ENCODE measurements around the gene KSR1. TPM values are rescaled to one million over a fixed set of nuclear protein-coding genes. Genes with fewer than 3 reads are reported as not detected.

KSR1 gene
- total and polyA plus RNA-seq, 2 of the 8 experiments (the other 6 are each of a cell fraction or from before 2014, with no cell fraction given) = 14.1 to 34.7 TPM

GRCh38 chr17:27618417-27618816 lies 162.2 kb downstream of the KSR1 start:
- H3K79me1 ChIP-seq (ENCODE audit: low read depth, low read length) = no peaks in the 10 kb centered on the region
- POLR2A ChIA-PET (ENCODE audit: partially characterized antibody) = no interaction called here
- H2BK12ac ChIP-seq (ENCODE audit: low read depth, low read length) = no peak overlapping the region
- CTCF ChIA-PET (ENCODE audit: partially characterized antibody) = interaction anchor here (0.8 to 3.5 kb wide), 10 partner anchors 9 to 142 kb away, joined by 3 to 16 read pairs (median 4); no protein-coding TSS in a partner anchor
- no peak overlapping the region for H2AK5ac ChIP-seq (ENCODE audit: low read depth, low read length)
- H3K23me2 ChIP-seq (ENCODE audit: low read depth, low read length) = no peaks in the 10 kb centered on the region
- H3K18ac ChIP-seq (ENCODE audit: extremely low read depth, low read length) = no peak overlapping the region
- no peak overlapping the region for H4K91ac ChIP-seq (replicated peaks; ENCODE audit: insufficient read length, low read length)
- H3K9me3 ChIP-seq (ENCODE audit: insufficient read depth in 2 of 2, low read depth in 1 of 2, low read length in 1 of 2) = no peaks in the 10 kb centered on the region
- H2BK15ac ChIP-seq (ENCODE audit: low read length) = no peak overlapping the region
- DNase-seq (ENCODE audit: low read depth in 1 of 2, low spot score in 2 of 2) (no peak), FAIRE-seq (no peak)
- no peak overlapping the region for H2BK5ac ChIP-seq (ENCODE audit: low read depth, low read length)
- no peak overlapping the region for H2BK20ac ChIP-seq (ENCODE audit: low read length)
- H3K79me2 ChIP-seq (ENCODE audit: control insufficient read depth in 1 of 2, insufficient read depth in 2 of 2, low read length in 2 of 2) = no peaks in the 10 kb centered on the region
- H2BK120ac ChIP-seq (replicated peaks; ENCODE audit: low read depth, low read length) = no peak overlapping the region
- TF ChIP-seq NANOG (IDR thresholded peaks at IDR 0.05; ENCODE audit: insufficient read depth, low read depth, low read length, poor library complexity, severe bottlenecking) (no peak), SIX5 (IDR thresholded peaks at IDR 0.05; ENCODE audit: low read depth, low read length) (no peak), RFX5 (IDR thresholded peaks at IDR 0.05; ENCODE audit: borderline replicate concordance, low read depth, low read length) (no peak), BCL11A (IDR thresholded peaks at IDR 0.05; ENCODE audit: low read depth in 2 of 2, low read length in 2 of 2) (no peak), SP4 (IDR thresholded peaks at IDR 0.05; ENCODE audit: low read length) (no peak), GABPA (IDR thresholded peaks at IDR 0.05; ENCODE audit: borderline replicate concordance, insufficient read depth, low read length) (no peak), RBBP5 (IDR thresholded peaks at IDR 0.05; ENCODE audit: borderline replicate concordance, low read depth, low read length) (no peak), BRCA1 (IDR thresholded peaks at IDR 0.05; ENCODE audit: low read depth, low read length) (no peak), POLR2AphosphoS5 (IDR thresholded peaks at IDR 0.05; ENCODE audit: low read depth, low read length) (no peak), BACH1 (IDR thresholded peaks at IDR 0.05; ENCODE audit: low read length) (no peak), RXRA (IDR thresholded peaks at IDR 0.05; ENCODE audit: insufficient read depth, low read depth, low read length) (no peak), JUND (IDR thresholded peaks at IDR 0.05; ENCODE audit: low read length) (no peak), EZH2 (IDR thresholded peaks at IDR 0.05; ENCODE audit: low read depth, low read length, severe bottlenecking) (no peak)
- H4K8ac ChIP-seq (ENCODE audit: extremely low read depth, insufficient read depth, low read length) = no peak overlapping the region
- no peak overlapping the region for H3K4me3 ChIP-seq (ENCODE audit: extremely low read depth in 1 of 4, insufficient read depth in 2 of 4, low read depth in 3 of 4, low read length in 4 of 4)
- no peak overlapping the region for H3K4ac ChIP-seq (replicated peaks; ENCODE audit: insufficient read length, low read depth, low read length)
- H3K36me3 ChIP-seq (ENCODE audit: control insufficient read depth in 2 of 4, insufficient read depth in 4 of 4, low read length in 3 of 4) = peaks cover 8 to 15% (median 14%) of the 10 kb centered on the region in 4 experiments; a peak in 5 of 8 replicates
- no peak overlapping the region for H3K9ac ChIP-seq (replicated peaks in 1 of 4; ENCODE audit: extremely low read depth in 1 of 4, low read depth in 3 of 4, low read length in 3 of 4)
- H3K14ac ChIP-seq (ENCODE audit: insufficient read length) = no peak overlapping the region
- peaks cover 0 to 2% of the 10 kb centered on the region in 2 experiments for H4K20me1 ChIP-seq (replicated peaks in 1 of 2; ENCODE audit: control insufficient read depth in 1 of 2, insufficient read depth in 2 of 2, low read length in 2 of 2)
- no peaks in the 10 kb centered on the region for H3K27me3 ChIP-seq (replicated peaks in 1 of 4; ENCODE audit: control insufficient read depth in 3 of 4, extremely low read depth in 1 of 4, insufficient read depth in 3 of 4, low read length in 3 of 4)
- H3K27ac ChIP-seq (ENCODE audit: low read depth, low read length) = no peak overlapping the region
- no peak overlapping the region for H3K56ac ChIP-seq (replicated peaks; ENCODE audit: insufficient read length, low read depth, low read length)
- H4K5ac ChIP-seq (ENCODE audit: insufficient read length, low read depth, low read length) = no peak overlapping the region
- H3K4me1 ChIP-seq (replicated peaks in 1 of 4; ENCODE audit: control insufficient read depth in 3 of 4, insufficient read depth in 4 of 4, low read length in 3 of 4) = no peaks in the 10 kb centered on the region
- no peak overlapping the region for H3K4me2 ChIP-seq (ENCODE audit: insufficient read depth in 1 of 2, low read depth in 2 of 2, low read length in 2 of 2)
- 95% methylated on average over 8 of the region's 8 CpGs; no CpG with 5 or more reads in 1 of the 2 experiments for whole genome bisulfite sequencing, 2 experiments (ENCODE audit: extremely low coverage in 1 of 2, insufficient coverage in 1 of 2, insufficient read length in 1 of 2, insufficient replicate concordance in 2 of 2, low coverage in 1 of 2, low lambda C conversion rate in 2 of 2, missing lambda C conversion rate in 1 of 2)
- H3K23ac ChIP-seq (ENCODE audit: insufficient read length) = no peak overlapping the region
- no peak overlapping the region for H2AFZ ChIP-seq (ENCODE audit: low read length)

All from H1 (cell line).